ENCODE data around the gene NEXN.
"Not testable (repeated sequence)": the region's sequence is repeated elsewhere in the genome, so short reads cannot be mapped to it uniquely, and the experiment has no call there.

The NEXN gene

GRCh38 chr1:77972080-77972479, 83.7 kb downstream of the NEXN start:
- DNase-seq: no peak

GRCh38 chr1:77975386-77975785, 87.0 kb downstream of the NEXN start:
- DNase-seq: no peak

- no peak for DNase-seq
Observed at GRCh38 chr1:77975907-77976306, 87.5 kb downstream of the NEXN start.

- peak; percentile 18 for DNase-seq
Observed at GRCh38 chr1:77976433-77977076, 88.1 kb downstream of the NEXN start.

- no peak for DNase-seq
Observed at GRCh38 chr1:77977989-77978292, 89.5 kb downstream of the NEXN start.

GRCh38 chr1:77978293-77978968, 90.0 kb downstream of the NEXN start:
- peak; percentile 93 for DNase-seq

- peak; percentile 99 for DNase-seq
Observed at GRCh38 chr1:77978969-77979876, 90.8 kb downstream of the NEXN start, which contains the start of gene FUBP1. TSS of gene FUBP1 (minus strand) at chr1:77979072. CDS start at chr1:77979004, 68 bp downstream.

- not testable (repeated sequence) for DNase-seq
Observed at GRCh38 chr1:77983352-77983996, 95.0 kb downstream of the NEXN start.

GRCh38 chr1:77983997-77984355, 95.6 kb downstream of the NEXN start:
- no peak for DNase-seq

- DNase-seq: no peak
Observed at GRCh38 chr1:77984629-77985028, 96.2 kb downstream of the NEXN start.

- no peak for DNase-seq
Observed at GRCh38 chr1:77986810-77987209, 98.4 kb downstream of the NEXN start.

- no peak for DNase-seq
Observed at GRCh38 chr1:77987919-77988318, 99.5 kb downstream of the NEXN start.

- DNase-seq: no peak
Observed at GRCh38 chr1:77989744-77990143, 101.3 kb downstream of the NEXN start.

- DNase-seq: no peak
Observed at GRCh38 chr1:77990629-77991204, 102.3 kb downstream of the NEXN start.

GRCh38 chr1:77991638-77992037, 103.2 kb downstream of the NEXN start:
- DNase-seq: no peak

All from CD4-positive, alpha-beta T cell treated with Interleukin-21 for 1 hour (primary cell).